ENCODE results near the gene PLB1.
"Not testable (repeated sequence)": the region's sequence is repeated elsewhere in the genome, so short reads cannot be mapped to it uniquely, and the experiment has no call there.

PLB1 gene

DNA sequence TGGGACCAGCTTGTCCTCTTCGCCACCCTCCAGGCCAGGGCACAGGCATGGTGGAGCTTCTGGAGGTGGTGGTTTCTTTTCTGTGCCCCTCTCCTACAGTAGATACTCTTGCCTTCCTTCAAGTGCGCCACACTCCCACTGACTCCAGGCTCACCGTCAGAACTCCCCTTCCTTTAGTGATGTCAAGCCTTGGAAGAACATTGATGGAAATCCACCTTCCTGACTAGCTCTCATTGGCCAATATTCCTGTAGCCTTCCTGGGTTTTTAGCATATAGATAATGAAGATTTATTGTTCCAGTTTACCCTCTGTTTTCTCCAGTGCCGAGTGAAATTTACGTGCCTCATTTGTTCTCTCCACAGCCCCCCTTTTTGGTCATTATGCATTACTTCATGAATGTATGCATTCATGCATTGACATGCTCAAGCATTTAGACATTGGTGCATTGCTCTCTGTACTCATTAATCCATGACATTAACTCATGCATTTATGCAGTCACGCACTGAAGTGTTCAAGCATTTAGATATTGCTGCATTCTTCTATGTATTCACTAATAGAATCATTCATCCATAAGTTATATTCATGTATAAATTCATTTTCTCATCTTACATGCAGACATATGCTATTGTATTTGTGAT is 37.3 kb downstream of the PLB1 start:
- no peak for DNase-seq (ENCODE audit: low read depth in 2 of 2, low spot score in 1 of 2)

DNA sequence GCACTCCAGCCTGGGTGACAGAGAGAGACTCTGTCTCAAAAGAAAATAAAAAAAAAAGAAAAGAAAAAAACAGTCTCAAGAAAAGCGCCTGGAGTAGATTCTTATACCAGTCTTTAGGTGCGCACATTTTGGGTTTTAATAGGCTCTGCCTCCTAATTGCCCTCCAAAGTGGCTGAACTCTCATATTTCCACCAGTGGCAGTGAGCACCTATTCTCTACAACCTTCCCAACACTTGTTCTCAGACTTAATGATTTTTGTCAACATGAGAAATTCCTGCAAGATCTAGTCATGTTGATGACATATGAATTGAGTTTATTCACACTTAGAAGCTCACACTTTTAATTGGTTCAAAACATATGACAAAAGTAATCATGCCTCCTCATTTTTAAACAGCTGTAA is 39.0 kb downstream of the PLB1 start:
- no peak for DNase-seq (ENCODE audit: low read depth in 2 of 2, low spot score in 1 of 2)

DNA sequence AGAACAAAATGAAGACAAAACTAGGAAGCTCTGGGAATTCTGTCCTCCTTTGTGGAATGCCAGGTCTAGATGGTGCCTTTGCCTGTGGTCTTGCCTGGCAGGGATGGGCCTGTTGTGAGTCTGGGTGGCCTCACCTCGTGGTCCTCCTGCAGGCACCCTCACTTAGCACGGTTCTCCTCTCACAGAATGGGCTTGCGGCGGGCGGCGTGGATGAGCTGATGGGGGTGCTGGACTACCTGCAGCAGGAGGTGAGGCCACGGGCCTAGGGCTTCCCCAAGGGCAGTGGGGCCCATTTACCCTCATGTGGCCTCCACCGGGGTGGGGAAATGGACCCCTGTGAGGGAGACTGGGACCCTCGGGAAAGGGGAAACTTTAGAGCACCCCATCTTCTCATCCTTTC is 42.3 kb downstream of the PLB1 start:
- DNase-seq (ENCODE audit: low read depth in 2 of 2, low spot score in 1 of 2) = no peak

DNA sequence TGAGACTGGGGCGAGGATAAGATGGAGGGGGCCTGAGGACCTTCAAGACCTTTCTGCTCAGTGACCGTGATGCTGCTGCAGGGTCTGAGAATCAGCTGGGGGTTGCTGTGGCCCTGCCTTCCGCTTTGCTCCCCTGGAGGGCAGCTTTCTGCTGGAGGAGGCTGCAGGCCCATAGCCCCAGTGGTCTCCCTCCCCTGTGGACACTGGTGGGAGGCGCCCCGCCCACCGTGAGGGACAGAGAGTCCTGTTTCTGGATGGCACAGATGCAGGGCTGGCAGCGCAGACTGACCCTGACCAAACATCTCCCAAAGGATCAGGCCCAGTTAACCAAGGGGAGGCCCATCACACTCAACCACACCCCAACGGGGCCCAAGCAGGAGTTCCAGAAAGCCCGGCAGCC is 42.8 kb downstream of the PLB1 start:
- DNase-seq (ENCODE audit: low read depth in 2 of 2, low spot score in 1 of 2) = no peak

DNA sequence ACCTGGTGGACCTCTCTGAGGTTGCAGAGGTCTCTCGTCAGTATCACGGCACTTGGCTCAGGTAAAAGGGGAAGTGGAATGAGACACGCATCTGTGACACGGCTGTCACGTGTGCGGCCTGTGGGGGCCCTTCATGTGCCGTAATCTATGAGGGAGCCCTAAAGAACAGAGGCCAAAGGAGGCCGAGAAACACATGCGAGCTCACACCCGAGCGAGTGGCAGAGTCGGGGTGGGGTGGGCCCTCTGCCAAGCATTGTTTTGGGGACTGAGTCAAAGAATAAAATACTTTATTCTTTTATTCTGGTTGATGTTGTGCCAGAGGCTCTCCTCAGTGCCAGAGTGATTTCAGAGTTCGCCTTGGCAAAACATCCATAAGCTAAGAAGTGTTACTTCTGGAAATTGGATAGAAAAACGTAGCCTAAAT is 43.3 kb downstream of the PLB1 start:
- no peak for DNase-seq (ENCODE audit: low read depth in 2 of 2, low spot score in 1 of 2)

DNA sequence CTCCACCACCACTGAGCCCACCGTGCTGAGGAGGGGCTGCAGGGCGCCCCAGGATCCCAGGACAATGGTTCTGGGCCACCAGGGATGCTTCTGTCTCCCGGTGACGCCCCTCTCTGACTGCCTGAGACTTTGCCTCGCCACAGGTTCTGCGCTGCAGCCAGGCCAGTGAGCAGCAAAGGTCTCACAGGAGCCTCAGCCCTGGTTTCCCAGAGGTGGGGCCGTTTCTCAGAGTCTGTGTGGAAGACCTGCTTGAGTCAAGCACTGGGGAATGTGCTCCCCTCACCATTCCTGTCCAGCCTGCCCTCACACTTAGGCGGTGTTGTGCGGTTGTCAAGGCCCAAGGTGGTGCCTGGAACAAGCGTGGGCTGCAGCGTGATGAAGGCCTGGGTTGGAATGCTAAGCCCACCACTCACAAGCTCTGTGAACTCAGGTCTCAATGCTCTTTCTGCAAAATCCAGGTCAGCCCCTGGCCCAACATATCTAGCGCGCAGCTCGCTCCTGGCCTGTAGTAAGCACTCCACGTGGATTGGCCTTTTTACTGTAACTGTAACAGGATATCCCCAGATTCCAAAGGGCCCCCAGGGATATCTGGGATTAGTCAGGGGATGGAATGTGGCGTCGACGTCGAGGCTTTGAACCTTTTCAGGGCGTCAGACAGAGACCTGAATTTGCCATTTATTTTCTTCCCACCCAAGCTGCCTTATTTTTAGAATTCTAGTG is 47.6 kb downstream of the PLB1 start:
- DNase-seq (ENCODE audit: low read depth in 2 of 2, low spot score in 1 of 2) = no peak

DNA sequence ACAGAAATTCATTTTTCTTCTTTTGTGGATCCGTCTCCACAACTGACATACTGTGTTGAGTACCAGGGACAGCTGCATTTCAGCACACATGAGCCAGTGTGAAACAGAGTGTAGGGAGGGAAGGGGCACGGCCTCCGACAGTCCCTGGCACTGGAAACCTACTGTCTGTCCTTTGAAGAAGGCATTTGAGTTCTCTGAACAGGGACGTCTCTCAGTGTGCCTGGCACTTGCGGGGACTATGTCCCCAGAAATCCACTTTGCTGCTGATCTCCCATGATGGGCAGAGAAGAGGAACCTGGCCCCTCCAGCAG is 48.1 kb downstream of the PLB1 start:
- DNase-seq (ENCODE audit: low read depth in 2 of 2, low spot score in 1 of 2) = no peak

DNA sequence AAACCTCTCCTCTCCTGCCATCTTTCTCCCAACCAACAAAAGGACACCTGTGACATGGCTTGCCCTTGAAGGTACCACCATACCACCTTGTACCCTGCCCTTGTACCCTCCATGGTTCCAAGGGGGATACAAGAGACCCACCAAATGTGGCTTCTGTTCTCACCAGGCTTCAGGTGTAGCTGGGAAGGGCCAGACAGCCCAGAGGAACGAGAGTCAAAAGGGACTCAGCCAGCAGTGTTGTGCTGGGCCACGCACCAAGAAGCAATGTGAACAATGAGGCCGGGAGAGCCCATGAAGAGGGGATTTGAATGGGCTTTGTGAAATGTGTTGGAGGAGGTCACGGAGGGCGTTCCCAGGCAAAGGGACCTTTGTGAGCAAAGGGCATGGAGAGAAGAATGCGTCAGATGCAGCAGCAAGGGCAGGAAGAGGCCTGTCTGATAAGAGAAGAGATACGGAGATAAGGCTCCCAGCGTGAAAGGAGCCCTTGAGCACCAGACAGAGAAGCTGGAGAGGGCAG is 48.6 kb downstream of the PLB1 start:
- no peak for DNase-seq (ENCODE audit: low read depth in 2 of 2, low spot score in 1 of 2)

DNA sequence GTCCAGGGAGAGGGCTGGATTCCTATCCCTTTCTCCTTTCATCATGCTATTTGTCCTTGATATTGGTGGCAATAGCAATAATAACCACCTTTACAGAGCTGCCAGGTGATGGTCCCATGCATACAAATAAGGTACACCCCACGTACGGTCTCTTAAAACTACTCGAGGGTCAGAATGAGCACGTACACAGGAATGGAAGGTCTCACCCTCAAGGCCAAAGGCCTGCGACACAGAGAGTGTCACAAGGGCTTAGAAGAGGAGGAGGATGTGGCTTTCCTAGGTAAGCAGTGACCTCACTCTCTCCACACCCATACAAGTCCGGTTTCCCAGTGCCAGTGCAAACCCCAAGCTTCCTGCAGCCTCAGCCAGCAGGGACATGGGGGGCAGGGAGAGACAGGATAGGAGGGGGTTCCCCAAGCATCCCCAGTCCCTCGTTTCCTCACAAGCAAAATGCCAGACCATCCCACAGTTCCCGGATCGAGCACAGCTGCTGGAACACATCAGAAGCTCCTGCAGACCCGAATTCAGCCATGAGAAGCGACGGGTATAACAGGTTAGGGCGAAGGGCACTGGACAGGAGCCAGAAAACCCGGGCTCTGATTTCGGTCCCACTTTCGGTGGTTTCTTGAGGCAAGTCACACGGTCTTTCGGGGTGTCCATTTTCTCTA is 49.2 kb downstream of the PLB1 start:
- no peak for DNase-seq (ENCODE audit: low read depth in 2 of 2, low spot score in 1 of 2)

DNA sequence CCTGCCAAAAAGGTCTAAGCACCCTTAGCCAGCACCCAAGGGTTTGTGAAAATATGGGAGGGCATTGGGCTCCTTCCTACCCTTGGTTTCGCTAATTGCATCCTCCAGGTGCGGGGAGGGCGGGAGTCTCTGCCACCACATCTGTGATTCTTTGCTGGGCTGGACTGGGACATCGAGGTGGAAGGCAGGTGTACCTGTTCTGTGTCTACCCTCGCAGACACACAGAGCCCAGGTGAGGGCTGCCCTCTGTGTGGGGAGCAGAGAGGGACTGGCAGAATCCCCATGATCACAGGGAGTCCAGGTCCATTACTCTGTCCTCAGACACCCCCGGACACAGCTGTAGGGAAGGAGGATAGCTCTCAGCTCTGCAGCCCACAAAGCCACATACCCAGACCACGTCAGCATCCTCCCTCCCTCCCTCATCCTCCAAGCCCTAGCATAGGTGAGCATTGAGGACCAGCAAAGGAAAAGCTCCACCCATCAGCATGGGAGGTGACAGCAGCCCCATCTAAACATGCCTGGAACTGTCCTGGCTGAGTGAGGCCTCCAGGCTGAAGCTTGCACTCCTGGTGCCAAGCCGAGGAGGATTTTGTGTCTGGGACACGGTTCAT is 49.8 kb downstream of the PLB1 start:
- no peak for DNase-seq (ENCODE audit: low read depth in 2 of 2, low spot score in 1 of 2)

DNA sequence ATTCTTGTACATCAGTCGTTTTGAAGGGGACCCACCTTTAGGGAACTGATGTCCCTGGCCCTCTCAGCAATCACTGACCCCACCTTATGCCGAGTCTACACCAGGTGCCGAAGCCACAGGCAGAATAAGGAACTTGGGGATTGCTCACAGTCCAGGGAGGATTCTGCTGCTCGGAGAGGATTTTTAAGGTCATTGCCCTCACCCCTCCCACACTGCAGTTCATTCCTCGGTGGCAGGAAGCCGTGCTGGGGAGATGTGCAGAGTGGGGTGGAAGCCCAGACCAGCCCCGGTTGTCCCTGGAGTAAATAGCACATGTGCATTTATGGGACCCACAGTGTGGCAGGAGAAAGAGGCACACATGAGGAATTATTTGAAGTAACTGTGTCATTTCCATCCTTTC is 50.4 kb downstream of the PLB1 start:
- DNase-seq (ENCODE audit: low read depth in 2 of 2, low spot score in 1 of 2) = no peak

DNA sequence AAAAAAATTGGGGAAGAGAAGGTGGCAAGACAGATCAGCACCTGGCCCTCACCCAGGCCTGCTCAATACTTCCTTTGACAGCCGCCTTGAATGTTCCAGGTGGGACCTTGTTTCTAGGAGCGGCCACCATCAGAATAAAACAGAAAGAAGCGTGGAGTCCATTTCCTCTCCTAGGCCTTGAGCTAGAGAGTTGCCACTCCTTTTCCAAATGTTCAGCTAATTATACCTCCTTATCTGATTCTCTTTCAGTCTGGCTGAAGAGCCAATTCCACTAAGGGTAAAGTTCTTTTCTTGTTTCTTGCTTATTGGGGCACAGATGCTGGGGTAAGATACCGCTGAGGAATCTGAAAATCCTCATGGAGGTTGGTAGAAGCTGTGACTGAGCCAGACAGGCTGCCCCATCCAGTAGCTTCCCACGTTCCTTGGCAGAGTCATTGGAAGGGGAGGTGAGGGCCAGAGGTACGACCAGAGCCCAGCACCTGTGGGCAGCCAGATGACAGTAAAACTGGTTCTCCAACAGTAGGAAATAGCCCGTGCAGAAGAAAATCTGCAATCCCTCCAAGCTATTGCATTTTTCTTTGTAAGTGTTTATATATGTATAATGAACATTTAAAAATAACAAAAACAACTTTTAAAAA is 51.5 kb downstream of the PLB1 start:
- DNase-seq (ENCODE audit: low read depth in 2 of 2, low spot score in 1 of 2) = no peak

DNA sequence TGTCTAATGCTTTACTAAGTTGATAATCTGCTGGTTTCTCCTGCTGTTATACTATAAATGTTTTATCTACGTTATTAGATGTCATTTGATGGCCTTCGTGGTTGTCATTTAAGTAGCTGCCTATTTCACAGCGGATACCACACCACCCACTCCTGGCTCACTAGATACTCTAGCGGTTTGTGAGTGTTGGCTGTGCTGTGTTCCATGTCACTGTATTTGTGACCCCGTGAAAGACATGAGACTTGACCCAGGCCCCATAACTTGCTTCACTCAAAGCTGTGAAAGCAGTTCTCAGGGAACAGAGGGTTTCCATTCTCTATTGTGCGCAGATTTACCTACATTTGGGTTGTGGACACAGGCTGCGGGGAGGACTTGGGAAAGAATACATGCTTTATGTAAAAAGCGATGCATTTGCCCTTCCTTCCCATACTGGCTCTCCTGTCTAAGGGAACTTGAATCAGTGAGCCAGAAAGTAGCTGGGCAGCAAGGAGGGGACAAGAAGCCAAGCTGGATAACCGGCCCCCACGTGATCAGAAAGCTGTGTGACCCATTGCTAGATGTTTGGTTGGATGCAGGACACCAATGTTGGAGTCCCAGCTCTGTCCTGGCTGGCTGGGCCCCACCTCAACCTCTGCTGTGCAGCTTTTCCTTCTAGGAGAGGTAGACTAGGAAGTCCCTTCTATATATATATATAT is 52.2 kb downstream of the PLB1 start:
- no peak for DNase-seq (ENCODE audit: low read depth in 2 of 2, low spot score in 1 of 2)

DNA sequence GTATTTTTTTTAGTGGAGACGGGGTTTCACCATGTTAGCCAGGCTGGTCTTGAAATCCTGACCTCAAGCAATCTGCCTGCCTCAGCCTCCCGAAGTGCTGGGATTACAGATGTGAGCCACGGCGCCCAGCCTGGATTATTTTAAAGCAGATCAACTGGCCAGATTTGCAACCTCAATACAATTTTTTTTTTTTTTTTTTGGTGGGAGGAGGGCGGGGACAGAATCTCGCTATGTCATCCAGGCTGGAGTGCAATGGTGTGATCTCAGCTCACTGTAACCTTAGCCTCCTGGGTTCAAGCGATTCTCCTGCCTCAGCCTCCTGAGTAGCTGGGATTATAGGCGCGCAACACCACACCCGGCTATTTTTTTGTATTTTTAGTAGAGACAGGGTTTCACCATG is 54.5 kb downstream of the PLB1 start:
- DNase-seq (ENCODE audit: low read depth in 2 of 2, low spot score in 1 of 2) = not testable (repeated sequence)

DNA sequence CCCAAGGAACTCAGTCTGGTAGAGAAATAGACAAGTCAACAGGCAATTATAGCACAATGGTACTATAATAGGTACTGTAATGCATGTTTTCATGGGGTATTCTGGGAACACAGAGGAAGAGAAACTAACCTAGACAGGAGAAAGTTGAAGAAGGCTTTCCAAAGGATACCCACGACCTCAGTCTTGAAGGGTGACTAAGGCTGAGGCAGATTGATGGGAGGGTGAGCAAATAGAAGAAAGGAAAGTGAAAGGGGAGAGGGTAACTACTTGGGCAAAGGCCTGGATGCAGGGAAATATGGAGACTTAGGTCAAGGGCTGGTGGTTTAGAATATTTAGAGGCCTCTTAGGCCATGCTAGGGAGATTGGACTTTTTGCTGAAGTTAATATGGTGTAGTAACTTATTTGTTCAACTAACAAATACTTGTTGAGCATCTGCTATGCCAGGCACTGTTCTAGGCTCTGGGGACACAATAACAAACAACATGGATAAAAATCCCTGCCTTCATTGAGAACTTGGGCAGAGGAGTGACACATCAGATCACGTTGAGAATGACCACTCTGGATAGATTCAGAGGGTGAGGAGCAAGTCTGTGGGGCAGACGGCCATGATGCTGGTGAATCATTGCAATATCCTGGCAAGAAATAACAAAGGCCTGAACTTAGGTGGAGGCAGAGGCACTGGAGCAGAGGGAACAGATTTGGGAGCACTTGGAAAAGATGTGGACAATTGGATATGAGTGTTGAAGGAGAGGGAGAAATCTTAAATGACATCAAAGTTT is 56.4 kb downstream of the PLB1 start:
- DNase-seq (ENCODE audit: low read depth in 2 of 2, low spot score in 1 of 2) = no peak

DNA sequence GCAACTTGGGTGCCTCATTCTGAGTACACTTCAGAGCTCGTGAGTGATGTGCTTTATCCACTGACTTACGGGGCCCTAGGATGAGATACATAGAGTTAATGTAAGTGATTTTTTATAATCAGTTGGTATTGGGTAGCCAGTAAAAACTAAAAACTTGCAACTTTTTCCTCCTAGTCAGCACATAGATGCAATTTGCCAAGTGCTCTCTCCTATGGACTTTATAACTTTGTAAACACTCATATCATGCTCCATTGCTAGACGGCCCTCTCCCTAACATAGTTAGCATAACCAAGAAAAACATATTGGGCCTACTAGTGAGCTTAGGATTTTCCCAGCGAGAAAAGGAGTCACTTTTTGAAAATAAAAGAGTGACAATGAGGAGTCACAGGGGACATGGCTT is 60.4 kb downstream of the PLB1 start:
- no peak for DNase-seq (ENCODE audit: low read depth in 2 of 2, low spot score in 1 of 2)

DNA sequence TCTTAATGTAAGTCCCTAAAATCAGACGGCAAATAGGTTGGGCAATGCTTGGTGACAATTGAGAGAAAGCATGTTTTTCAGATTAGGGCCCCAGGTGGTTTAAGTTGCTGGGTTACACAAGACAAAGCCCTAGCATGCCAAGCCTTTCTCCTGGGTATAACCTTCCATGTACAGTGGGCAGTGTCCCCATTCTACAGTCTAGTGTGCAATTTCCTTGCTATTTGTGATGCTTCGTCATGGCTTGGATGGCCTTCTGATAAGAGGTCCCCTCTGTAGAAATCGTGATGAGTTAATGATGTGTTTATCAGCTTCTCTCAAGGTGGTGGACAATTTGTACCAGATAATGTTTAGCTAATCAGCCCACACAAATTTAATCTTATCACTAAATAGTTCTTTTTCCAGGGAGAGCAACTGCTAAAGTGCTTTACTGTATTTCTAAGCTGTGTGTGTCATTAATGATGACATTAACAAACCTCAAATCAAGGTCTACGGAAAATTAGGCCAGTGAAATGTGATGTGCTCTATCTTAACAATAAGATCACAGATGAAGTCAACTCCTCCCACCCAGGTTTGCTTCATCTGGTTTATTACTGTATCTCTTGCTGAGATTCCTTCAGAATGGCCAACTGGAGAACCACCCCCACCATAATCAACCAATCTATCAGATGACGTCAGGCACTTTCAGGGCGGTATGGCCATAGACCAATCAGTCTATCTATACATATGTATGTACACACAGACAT is 61.7 kb downstream of the PLB1 start:
- no peak for DNase-seq (ENCODE audit: low read depth in 2 of 2, low spot score in 1 of 2)

DNA sequence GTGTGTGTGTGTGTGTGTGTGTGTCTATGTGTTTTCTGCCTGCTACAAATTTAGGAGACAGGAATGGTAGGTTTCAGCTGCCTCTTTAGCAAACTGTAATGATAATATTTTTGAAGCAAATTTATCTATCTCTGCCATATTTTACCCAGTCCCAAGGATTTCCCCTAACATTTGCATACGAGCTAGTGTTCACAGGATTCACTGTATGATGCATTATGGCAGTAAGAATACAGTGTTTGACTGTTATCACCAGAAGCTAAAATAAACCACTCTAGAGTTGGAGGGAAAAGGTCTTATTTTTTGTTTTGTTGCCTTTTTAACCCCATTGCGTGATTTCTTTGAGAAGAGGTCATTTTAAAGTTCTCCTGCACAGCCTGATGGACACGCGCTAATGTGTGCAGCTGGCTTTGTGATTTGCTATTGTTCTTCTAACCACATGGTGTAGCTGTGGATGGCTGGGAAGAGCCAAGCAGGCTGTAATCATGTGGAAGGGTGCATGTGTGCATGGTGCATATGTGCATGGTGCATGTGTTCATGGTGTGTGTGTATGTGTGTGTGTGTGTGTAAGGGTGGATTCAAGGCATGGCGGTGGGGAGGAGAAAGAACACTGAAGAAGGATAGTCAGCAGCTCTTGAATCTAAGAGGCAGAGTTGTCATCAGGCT is 62.4 kb downstream of the PLB1 start:
- no peak for DNase-seq (ENCODE audit: low read depth in 2 of 2, low spot score in 1 of 2)

DNA sequence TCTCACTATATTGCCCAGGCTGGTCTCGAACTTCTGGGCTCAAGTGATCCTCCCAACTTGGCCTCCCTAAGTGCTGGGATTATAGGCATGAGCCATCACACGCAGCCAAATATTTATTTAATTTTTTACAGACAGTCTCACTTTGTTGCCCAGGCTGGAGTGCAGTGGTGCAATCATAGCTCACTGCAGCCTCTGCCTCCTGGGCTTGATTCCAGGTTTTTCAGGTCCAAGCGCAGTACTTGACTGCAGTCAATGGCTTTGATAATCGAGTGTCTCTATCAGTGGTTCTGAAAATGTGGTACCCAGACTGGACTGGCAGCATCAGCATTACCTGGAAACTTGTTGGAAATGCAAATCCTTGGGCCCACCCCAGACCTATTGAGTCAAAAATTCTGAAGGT is 63.1 kb downstream of the PLB1 start:
- no peak for DNase-seq (ENCODE audit: low read depth in 2 of 2, low spot score in 1 of 2)

Data from stimulated activated CD8-positive, alpha-beta memory T cell treated with anti-CD3 and anti-CD28 coated beads, Interleukin-4, amount 100 ng/mL, for 4 hours (primary cell).